ENCODE data around the gene ARMC9.

The ARMC9 gene

GRCh38 chr2:231167745-231168459 is 30.5 kb upstream of the ARMC9 start (continued):
- TF ChIP-seq ZNF280D (tag by site-specific recombination; IDR thresholded peaks at IDR 0.05): no peak
- TF ChIP-seq ELK4 (IDR thresholded peaks at IDR 0.05; ENCODE audit: borderline replicate concordance, low read depth, low read length): no peak
- no peak for TF ChIP-seq ZNF580 (tag by site-specific recombination; IDR thresholded peaks at IDR 0.05)
- no peak for TF ChIP-seq ZNF654 (tag by site-specific recombination; IDR thresholded peaks at IDR 0.05; ENCODE audit: low read depth)
- TF ChIP-seq ZNF138 (tag by site-specific recombination; IDR thresholded peaks at IDR 0.05; ENCODE audit: borderline replicate concordance): no peak
- TF ChIP-seq KLF1 (tag by site-specific recombination; IDR thresholded peaks at IDR 0.05): no peak
- TF ChIP-seq ZNF785 (tag by site-specific recombination; IDR thresholded peaks at IDR 0.05): no peak
- TF ChIP-seq ZNF121 (tag by site-specific recombination; IDR thresholded peaks at IDR 0.05): no peak
- no peak for TF ChIP-seq ZNF658 (tag by site-specific recombination; IDR thresholded peaks at IDR 0.05)

- H3K4me1 ChIP-seq (ENCODE audit: control insufficient read depth, insufficient read depth, low read length): no peaks in the 10 kb centered on the region
- H3K36me3 ChIP-seq (ENCODE audit: control insufficient read depth in 2 of 2, insufficient read depth in 1 of 2, low read length in 2 of 2): peaks cover 29 to 96% of the 10 kb centered on the region in 2 experiments
- no peak overlapping the region for H3K27ac ChIP-seq (ENCODE audit: extremely low read depth, low read depth, low read length)
- no peaks in the 10 kb centered on the region for H3K9me3 ChIP-seq (ENCODE audit: control insufficient read depth, insufficient read depth, low read depth, low read length)
- no peak for TF ChIP-seq TSHZ1 (tag by site-specific recombination; IDR thresholded peaks at IDR 0.05; ENCODE audit: borderline replicate concordance)
- TF ChIP-seq SP3 (tag by site-specific recombination; IDR thresholded peaks at IDR 0.05): no peak
- no peak overlapping the region for H3K4me3 ChIP-seq (ENCODE audit: low read depth, low read length)
- POLR2A ChIA-PET: no interaction called here
- CTCF ChIA-PET: interaction anchor here (1.5 kb wide), 1 partner anchor 64 kb away, joined by 3 read pairs; no protein-coding TSS in a partner anchor
Observed at GRCh38 chr2:231168460-231169139, 29.8 kb upstream of the ARMC9 start.

GRCh38 chr2:231169488-231169887 is 28.9 kb upstream of the ARMC9 start:
- no peak overlapping the region for H3K27ac ChIP-seq (ENCODE audit: extremely low read depth, low read depth, low read length)
- no peaks in the 10 kb centered on the region for H3K4me1 ChIP-seq (ENCODE audit: control insufficient read depth, insufficient read depth, low read length)
- peaks cover 29 to 90% of the 10 kb centered on the region in 2 experiments for H3K36me3 ChIP-seq (ENCODE audit: control insufficient read depth in 2 of 2, insufficient read depth in 1 of 2, low read length in 2 of 2)
- H3K9me3 ChIP-seq (ENCODE audit: control insufficient read depth, insufficient read depth, low read depth, low read length): no peaks in the 10 kb centered on the region
- TF ChIP-seq ZNF354C (tag by site-specific recombination; IDR thresholded peaks at IDR 0.05; ENCODE audit: borderline replicate concordance, low read depth): no peak
- TF ChIP-seq SP7 (tag by site-specific recombination; IDR thresholded peaks at IDR 0.05): no peak
- TF ChIP-seq ZNF561 (tag by site-specific recombination; IDR thresholded peaks at IDR 0.05; ENCODE audit: borderline replicate concordance): no peak
- TF ChIP-seq ZNF548 (tag by site-specific recombination; IDR thresholded peaks at IDR 0.05): no peak
- no peak for TF ChIP-seq BCL11A (tag by site-specific recombination; IDR thresholded peaks at IDR 0.05; ENCODE audit: low read depth)
- TF ChIP-seq ZNF19 (tag by site-specific recombination; IDR thresholded peaks at IDR 0.05; ENCODE audit: low read depth): no peak
- TF ChIP-seq TRIM28 (IDR thresholded peaks at IDR 0.05; ENCODE audit: borderline replicate concordance, low read length): no peak
- no peak for TF ChIP-seq ZNF670 (tag by site-specific recombination; IDR thresholded peaks at IDR 0.05; ENCODE audit: low read depth)
- no peak for TF ChIP-seq ELK4 (IDR thresholded peaks at IDR 0.05; ENCODE audit: borderline replicate concordance, low read depth, low read length)
- ChIA-PET POLR2A (no interaction called here), CTCF (interaction anchor here (0.6 to 1.0 kb wide), 2 partner anchors 23 to 24 kb away, joined by 3 to 4 read pairs; no protein-coding TSS in a partner anchor)
- H3K4me3 ChIP-seq (ENCODE audit: low read depth, low read length): no peak overlapping the region
